Neuronal stem cell (in vitro differentiated cells): Measurements from ENCODE around the gene PCBP3.
"Not testable (repeated sequence)": the region's sequence is repeated elsewhere in the genome, so short reads cannot be mapped to it uniquely, and the experiment has no call there.

ENCODE experiments used
- DNase-seq: peaks from one replicate; pipeline ENCODE4 v3.0.0-alpha.2; 2013; ENCODE audit warnings: low spot score
- H2AFZ ChIP-seq: one replicate; pipeline ENCODE4 v1.6.1; 2013; ENCODE audit warnings: mild to moderate bottlenecking, low read length, inconsistent platforms
- H2AK5ac ChIP-seq: 2 replicates; pipeline ENCODE4 v1.6.1; 2013; ENCODE audit warnings: low read depth, mild to moderate bottlenecking, inconsistent platforms, low read length, moderate library complexity, mixed read lengths
- H2BK120ac ChIP-seq: 2 replicates; pipeline ENCODE4 v1.6.1; 2013; ENCODE audit warnings: low read depth, mild to moderate bottlenecking, inconsistent platforms, low read length, moderate library complexity, mixed read lengths
- H2BK12ac ChIP-seq: one replicate; pipeline ENCODE4 v1.6.1; 2013; ENCODE audit warnings: low read length, inconsistent platforms
- H2BK15ac ChIP-seq: 2 replicates; pipeline ENCODE4 v1.6.1; 2013; ENCODE audit warnings: mild to moderate bottlenecking, low read length, inconsistent platforms, mixed read lengths
- H2BK5ac ChIP-seq: one replicate; pipeline ENCODE4 v1.6.1; 2013; ENCODE audit warnings: inconsistent platforms, mild to moderate bottlenecking, low read length, moderate library complexity
- H3K14ac ChIP-seq: one replicate; pipeline ENCODE4 v1.6.1; 2013; ENCODE audit warnings: low read length, inconsistent platforms
- H3K18ac ChIP-seq: 2 replicates; pipeline ENCODE4 v1.6.1; 2013; ENCODE audit warnings: low read length, inconsistent platforms
- H3K23ac ChIP-seq: 2 replicates; pipeline ENCODE4 v1.6.1; 2013; ENCODE audit warnings: low read depth, mild to moderate bottlenecking, mixed read lengths, low read length, inconsistent platforms; ENCODE audit not compliant: poor library complexity
- H3K27ac ChIP-seq: replicated peaks from 3 replicates; pipeline ENCODE4 v1.5.1; 2013; ENCODE audit warnings: low read length, inconsistent platforms
- H3K27me3 ChIP-seq, 3 experiments: 2 replicates each; pipeline ENCODE4 v1.6.1; 2013; ENCODE audit warnings: low read length in 3 of 3, mild to moderate bottlenecking in 2 of 3, inconsistent platforms in 1 of 3, low read depth in 1 of 3, mixed read lengths in 1 of 3, moderate library complexity in 1 of 3; ENCODE audit not compliant: control insufficient read depth in 3 of 3, insufficient read depth in 3 of 3
- H3K36me3 ChIP-seq, 2 donors: replicated peaks in 1 of 2; 2 replicates each; pipeline ENCODE4 v1.6.1; 2013; ENCODE audit warnings: low read length in 2 of 2; ENCODE audit not compliant: control insufficient read depth in 2 of 2, insufficient read depth in 2 of 2
- H3K4ac ChIP-seq: 2 replicates; pipeline ENCODE4 v1.6.1; 2013; ENCODE audit warnings: inconsistent platforms, mild to moderate bottlenecking, low read length, moderate library complexity
- H3K4me1 ChIP-seq, 2 donors: 1 replicate in 1 of 2; 2 replicates in 1 of 2; pipeline ENCODE4 v1.6.1; 2013; ENCODE audit warnings: low read length in 2 of 2, low read depth in 1 of 2; ENCODE audit not compliant: control insufficient read depth in 2 of 2, insufficient read depth in 1 of 2
- H3K4me2 ChIP-seq: one replicate; pipeline ENCODE4 v1.6.1; 2013; ENCODE audit warnings: mild to moderate bottlenecking, low read length, inconsistent platforms; ENCODE audit not compliant: insufficient read depth, poor library complexity, severe bottlenecking
- H3K4me3 ChIP-seq, 2 donors: 2 replicates each; pipeline ENCODE4 v1.5.1; 2013; ENCODE audit warnings: low read length in 2 of 2, mild to moderate bottlenecking in 2 of 2, inconsistent platforms in 1 of 2, moderate library complexity in 1 of 2
- H3K79me1 ChIP-seq: one replicate; pipeline ENCODE4 v1.6.1; 2013; ENCODE audit warnings: low read depth, mild to moderate bottlenecking, inconsistent platforms, low read length, moderate library complexity
- H3K9ac ChIP-seq: one replicate; pipeline ENCODE4 v1.6.1; 2013; ENCODE audit warnings: mild to moderate bottlenecking, low read depth, low read length, inconsistent platforms; ENCODE audit not compliant: poor library complexity
- H3K9me3 ChIP-seq, 2 donors: replicated peaks in 1 of 2; 2 replicates each; pipeline versions ENCODE3 to v1.6.1; 2013; ENCODE audit warnings: low read length in 2 of 2, mild to moderate bottlenecking in 2 of 2, inconsistent platforms in 1 of 2, low read depth in 1 of 2, mixed read lengths in 1 of 2, moderate library complexity in 1 of 2; ENCODE audit not compliant: control insufficient read depth in 2 of 2, insufficient read depth in 1 of 2
- H4K8ac ChIP-seq: one replicate; pipeline ENCODE4 v1.6.1; 2013; ENCODE audit warnings: low read depth, mild to moderate bottlenecking, inconsistent platforms, low read length, moderate library complexity
- H4K91ac ChIP-seq: one replicate; pipeline ENCODE4 v1.6.1; 2013; ENCODE audit warnings: low read length, low read depth, mild to moderate bottlenecking, inconsistent platforms; ENCODE audit not compliant: poor library complexity
- WGBS, 2 donors: extraction: QIAGEN DNeasy Blood & Tissue Kit; methylation state at CpG; one replicate each; pipeline ENCODE4 v1.1.7; 2013; ENCODE audit warnings: missing lambda C conversion rate in 2 of 2, mixed read lengths in 1 of 2; ENCODE audit not compliant: insufficient read length in 2 of 2, insufficient replicate concordance in 1 of 2; ENCODE audit errors: extremely low coverage in 2 of 2; 5-methylcytosine and 5-hydroxymethylcytosine counted together

PCBP3 gene

DNA sequence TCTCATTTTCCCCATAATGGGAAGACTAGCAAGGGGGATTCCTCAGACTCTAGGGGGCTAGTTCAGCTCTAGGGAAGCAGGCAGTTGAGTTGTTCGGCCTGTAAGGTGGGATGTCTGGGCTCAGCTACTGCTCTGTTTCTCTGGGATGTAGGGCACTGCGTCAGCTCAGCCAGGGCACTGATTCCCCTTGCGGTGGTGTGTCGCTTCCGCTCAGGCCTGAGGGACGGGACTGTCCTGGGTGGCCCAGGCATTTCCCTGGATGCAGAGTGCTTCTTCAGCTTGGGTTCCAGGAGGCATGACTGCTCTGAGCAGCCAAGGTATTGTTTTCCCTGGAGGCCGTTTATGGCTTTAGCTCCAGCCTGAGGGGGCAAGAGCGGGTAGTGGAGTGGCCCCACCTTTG lies 38.8 kb upstream of the PCBP3 start:
- H2BK12ac ChIP-seq, H4K8ac ChIP-seq, H2AK5ac ChIP-seq, H3K79me1 ChIP-seq, H3K23ac ChIP-seq, H3K4me2 ChIP-seq, H3K4me3 ChIP-seq, H2BK5ac ChIP-seq, H3K9ac ChIP-seq, H3K4me1 ChIP-seq, H2BK15ac ChIP-seq, H3K27ac ChIP-seq, H2AFZ ChIP-seq, H3K14ac ChIP-seq, H2BK120ac ChIP-seq, H3K27me3 ChIP-seq, H3K18ac ChIP-seq, H3K4ac ChIP-seq, H3K9me3 ChIP-seq, H3K36me3 ChIP-seq, DNase-seq, H4K91ac ChIP-seq: not testable (repeated sequence)
- no CpG with 5 or more reads among the region's 8 CpGs for WGBS, 2 donors

GRCh38 chr21:45607021-45607908 lies 36.3 kb upstream of the PCBP3 start:
- Histone ChIP-seq H2BK5ac (no peak overlapping the region), H3K4me2 (no peak overlapping the region), H2AFZ (no peak overlapping the region), H3K18ac (no peak overlapping the region), H3K79me1 (no peaks in the 10 kb centered on the region), H2AK5ac (no peak overlapping the region), H4K91ac (no peak overlapping the region), H3K14ac (no peak overlapping the region), H2BK120ac (no peak overlapping the region), H4K8ac (no peak overlapping the region), H3K23ac (no peak overlapping the region), H3K4ac (no peak overlapping the region), H2BK12ac (no peak overlapping the region), H3K9ac (no peak overlapping the region), H3K9me3 (peaks cover 0 to 2% of the 10 kb centered on the region in 2 donors), H3K4me3 (no peak overlapping the region), H3K36me3 (no peaks in the 10 kb centered on the region), H3K4me1 (no peaks in the 10 kb centered on the region), H3K27me3 (no peaks in the 10 kb centered on the region), H2BK15ac (no peak overlapping the region), H3K27ac (no peak overlapping the region)
- no peak for DNase-seq
- WGBS, 2 donors = no CpG with 5 or more reads among the region's 23 CpGs

- H2BK5ac ChIP-seq = no peak overlapping the region
- no peak overlapping the region for H4K8ac ChIP-seq
- H2BK120ac ChIP-seq = no peak overlapping the region
- no peak for DNase-seq
- H3K9me3 ChIP-seq = peaks cover 0 to 2% of the 10 kb centered on the region in 2 donors
- H3K18ac ChIP-seq = no peak overlapping the region
- H3K4me2 ChIP-seq = no peak overlapping the region
- H3K14ac ChIP-seq = no peak overlapping the region
- no peaks in the 10 kb centered on the region for H3K79me1 ChIP-seq
- H3K4me1 ChIP-seq = no peaks in the 10 kb centered on the region
- WGBS, 2 donors = no CpG with 5 or more reads among the region's 20 CpGs
- no peak overlapping the region for H2BK15ac ChIP-seq
- H2AFZ ChIP-seq = no peak overlapping the region
- no peak overlapping the region for H3K23ac ChIP-seq
- no peak overlapping the region for H3K27ac ChIP-seq
- no peak overlapping the region for H2AK5ac ChIP-seq
- H2BK12ac ChIP-seq = no peak overlapping the region
- H3K9ac ChIP-seq = no peak overlapping the region
- no peak overlapping the region for H3K4me3 ChIP-seq
- H4K91ac ChIP-seq = no peak overlapping the region
- H3K27me3 ChIP-seq = no peaks in the 10 kb centered on the region
- H3K36me3 ChIP-seq = no peaks in the 10 kb centered on the region
- no peak overlapping the region for H3K4ac ChIP-seq
Observed at GRCh38 chr21:45607909-45608295, 35.6 kb upstream of the PCBP3 start.

GRCh38 chr21:45608747-45609470 lies 34.6 kb upstream of the PCBP3 start:
- H4K91ac ChIP-seq, H3K79me1 ChIP-seq, H2AK5ac ChIP-seq, H2AFZ ChIP-seq, H3K9me3 ChIP-seq, H3K4me2 ChIP-seq, H3K23ac ChIP-seq, H3K18ac ChIP-seq, H3K4ac ChIP-seq, H3K4me3 ChIP-seq, H4K8ac ChIP-seq, H3K9ac ChIP-seq, H3K4me1 ChIP-seq, H2BK120ac ChIP-seq, H2BK12ac ChIP-seq, H2BK15ac ChIP-seq, H3K27me3 ChIP-seq, DNase-seq, H2BK5ac ChIP-seq, H3K36me3 ChIP-seq, H3K27ac ChIP-seq, H3K14ac ChIP-seq: not testable (repeated sequence)
- no CpG with 5 or more reads among the region's 15 CpGs for WGBS, 2 donors
